OCI-M2 (cell line): ENCODE results near the gene NAMPT.
A peak's percentile ranks its signal among the peaks of the same experiment; 100 is the strongest.
"Not testable (repeated sequence)": the region's sequence is repeated elsewhere in the genome, so short reads cannot be mapped to it uniquely, and the experiment has no call there.

Experiments
- DNase-seq: peaks from one replicate; lab custom pipeline; 2025; ENCODE audit not compliant: unreplicated experiment; lab: John Stamatoyannopoulos, UW

NAMPT gene

DNA sequence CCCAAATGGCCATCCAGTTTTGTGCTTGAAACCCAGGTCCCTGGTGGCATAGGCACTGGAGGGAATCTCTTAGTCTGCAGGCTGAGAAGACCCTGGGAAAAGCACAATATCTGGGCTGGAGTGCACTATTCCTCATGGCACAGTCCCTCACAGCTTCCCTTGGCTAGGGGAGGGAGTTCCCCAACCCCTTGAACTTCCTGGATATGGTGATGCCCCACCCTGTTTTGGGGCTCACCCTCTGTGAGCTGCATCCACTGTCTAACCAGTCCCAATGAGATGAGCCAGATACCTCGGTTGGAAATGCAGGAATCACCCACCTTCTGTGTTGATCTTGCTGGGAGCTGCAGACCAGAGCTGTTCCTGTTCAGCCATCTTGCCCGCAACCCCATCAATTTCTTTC lies 19.8 kb upstream of the NAMPT start:
- DNase-seq = no peak

DNA sequence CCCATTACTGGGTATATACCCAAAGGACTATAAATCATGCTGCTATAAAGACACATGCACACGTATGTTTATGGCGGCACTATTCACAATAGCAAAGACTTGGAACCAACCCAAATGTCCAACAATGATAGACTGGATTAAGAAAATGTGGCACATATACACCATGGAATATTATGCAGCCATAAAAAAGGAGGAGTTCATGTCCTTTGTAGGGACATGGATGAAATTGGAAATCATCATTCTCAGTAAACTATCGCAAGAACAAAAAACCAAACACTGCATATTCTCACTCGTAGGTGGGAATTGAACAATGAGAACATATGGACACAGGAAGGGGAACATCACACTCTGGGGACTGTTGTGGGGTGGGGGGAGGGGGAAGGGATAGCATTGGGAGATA lies 13.8 kb upstream of the NAMPT start:
- DNase-seq = not testable (repeated sequence)

DNA sequence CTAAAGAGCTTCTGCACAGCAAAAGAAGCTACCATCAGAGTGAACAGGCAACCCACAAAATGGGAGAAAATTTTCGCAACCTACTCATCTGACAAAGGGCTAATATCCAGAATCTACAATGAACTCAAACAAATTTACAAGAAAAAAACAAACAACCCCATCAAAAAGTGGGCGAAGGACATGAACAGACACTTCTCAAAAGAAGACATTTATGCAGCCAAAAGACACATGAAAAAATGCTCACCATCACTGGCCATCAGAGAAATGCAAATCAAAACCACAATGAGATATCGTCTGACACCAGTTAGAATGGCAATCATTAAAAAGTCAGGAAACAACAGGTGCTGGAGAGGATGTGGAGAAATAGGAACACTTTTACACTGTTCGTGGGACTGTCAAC lies 13.4 kb upstream of the NAMPT start:
- not testable (repeated sequence) for DNase-seq

DNA sequence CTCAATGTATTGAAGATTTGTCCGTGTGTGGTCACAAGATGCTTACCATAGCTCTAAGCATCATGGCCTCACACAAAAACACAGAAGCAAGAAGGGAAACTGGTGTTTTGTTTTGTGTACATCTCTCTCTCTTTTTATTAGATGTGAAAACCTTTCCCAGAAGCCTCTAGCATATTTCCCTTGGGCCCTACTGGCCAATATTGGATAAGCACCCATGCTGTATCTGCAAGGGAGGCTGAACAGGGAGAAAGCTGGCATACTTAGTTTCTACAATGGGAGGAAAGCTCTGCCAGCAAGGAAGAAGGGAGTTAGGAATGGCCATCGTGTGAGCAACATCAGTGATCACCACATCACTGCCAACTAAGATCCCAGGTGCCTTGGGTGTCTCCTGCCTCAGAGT lies 9.6 kb upstream of the NAMPT start:
- DNase-seq = no peak

DNA sequence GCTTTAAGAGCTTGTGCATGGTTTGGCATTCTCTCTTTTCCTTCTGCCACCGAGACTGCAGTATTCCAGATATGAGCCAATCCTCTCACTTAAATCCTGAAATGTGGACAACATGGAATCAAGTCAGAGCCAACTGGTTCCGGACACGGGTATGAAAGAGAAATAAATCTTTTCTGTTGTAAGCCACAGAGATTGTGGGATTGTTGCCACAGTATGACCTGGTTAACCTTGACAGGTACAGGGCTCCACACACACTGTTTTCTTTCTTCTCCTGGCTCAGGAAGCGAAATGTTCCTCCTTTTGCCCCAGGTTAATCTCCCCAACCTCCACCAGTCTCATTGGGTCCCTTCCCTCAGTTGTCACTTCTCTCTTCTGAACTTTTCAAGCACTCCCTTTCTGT lies 6.5 kb upstream of the NAMPT start:
- no peak for DNase-seq

DNA sequence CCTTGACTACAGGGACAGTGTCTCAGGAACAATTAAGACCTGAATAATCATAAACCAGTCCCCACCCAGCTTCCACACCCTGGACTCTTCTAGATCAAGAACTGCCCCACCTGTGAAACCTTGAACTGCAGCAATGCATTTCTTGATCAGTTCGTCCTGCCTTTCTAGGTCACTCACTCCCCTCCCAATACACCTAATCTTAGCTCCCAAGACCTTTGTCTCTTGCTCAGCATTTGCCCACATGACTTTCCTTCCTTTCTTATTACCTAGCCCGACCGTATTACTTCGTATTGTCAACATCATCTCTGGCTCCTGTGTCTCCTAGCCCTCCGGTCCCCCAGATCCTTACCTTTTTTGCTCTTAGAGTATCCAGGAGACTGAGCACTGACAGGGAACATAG lies 5.5 kb upstream of the NAMPT start:
- no peak for DNase-seq

DNA sequence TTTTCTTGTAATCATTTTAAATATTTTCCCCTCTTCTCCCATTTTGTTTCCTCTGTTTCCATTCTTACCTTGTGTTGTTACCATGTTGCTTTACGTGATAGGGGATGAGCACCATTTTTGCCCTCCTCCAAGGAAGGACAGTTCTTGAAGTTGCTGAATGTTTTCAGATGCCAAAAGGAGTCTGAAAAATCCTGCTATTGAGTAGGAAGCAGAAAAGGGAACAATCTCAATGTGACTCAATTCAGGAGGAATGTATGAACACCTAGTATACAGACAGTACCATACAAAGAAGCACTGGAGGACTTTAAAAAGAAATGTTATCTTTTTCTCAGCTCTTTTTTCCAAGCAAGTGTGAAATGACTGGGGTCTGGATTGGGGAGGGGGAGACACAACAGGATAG lies 5.1 kb upstream of the NAMPT start:
- no peak for DNase-seq

DNA sequence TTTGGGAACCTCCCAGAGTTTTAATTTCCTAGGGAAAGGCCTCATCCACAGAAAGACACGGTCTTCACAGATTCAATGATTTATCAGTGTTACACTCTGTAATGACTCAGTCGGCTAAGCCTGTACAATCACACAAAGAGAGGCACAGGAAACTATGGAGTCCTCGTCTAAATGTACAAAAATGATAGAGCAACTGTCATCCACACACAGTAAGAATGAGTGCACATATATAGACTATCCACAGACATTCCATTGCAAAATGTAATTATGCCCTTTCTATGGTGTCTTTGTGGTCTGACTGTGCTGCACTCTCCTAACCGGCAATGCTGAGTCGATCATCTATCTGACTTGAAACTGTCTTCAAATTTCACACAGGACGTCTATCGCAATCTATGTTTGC lies 3.5 kb upstream of the NAMPT start:
- DNase-seq = no peak

DNA sequence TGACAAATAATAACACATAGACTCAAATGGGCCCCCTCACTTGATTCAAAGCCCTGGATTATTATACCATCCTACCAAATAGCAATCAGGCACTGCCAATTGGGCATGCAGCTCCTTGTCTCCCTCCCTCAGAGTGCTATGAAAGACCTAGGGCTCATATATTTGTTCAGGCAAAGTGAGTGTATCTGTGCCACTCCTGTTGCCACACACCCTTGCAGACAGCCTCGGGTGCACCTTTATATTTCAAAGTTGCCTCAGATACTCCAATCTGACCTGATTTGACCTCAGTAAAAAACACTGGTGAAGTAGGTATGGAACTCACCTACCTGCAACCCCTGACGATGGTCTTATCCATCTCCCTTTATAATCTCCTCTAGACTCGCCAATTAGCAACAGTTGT lies 3.0 kb upstream of the NAMPT start:
- DNase-seq = no peak

DNA sequence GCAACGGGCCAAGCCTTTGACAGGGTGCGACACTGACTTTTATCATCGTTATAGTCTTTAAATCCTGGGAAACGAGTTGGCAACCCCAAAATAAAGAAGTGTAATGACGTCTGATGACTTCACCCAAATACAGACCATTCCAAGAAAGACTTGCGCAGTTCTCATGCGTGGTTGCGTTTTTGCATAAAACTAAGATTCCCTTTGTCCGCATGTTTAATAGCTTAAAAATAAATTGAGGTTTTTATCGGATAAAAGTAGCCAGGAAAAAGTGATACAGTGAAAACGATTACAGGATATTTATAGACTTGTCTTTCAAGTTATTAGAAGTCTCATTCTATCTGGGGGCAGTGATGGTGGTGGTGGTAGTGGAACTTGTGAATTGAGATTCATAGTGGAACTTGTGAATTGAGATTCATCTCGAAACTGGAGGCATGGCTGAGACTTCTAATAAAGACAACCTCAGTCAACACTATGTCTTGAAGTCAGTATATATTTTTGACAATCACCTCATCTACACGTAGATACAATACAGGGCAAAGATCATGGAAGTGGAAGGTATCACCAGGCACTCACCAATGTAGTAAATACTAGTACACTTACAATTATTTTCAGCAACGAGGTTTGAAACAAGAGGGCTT lies 1.2 kb upstream of the NAMPT start:
- no peak for DNase-seq

DNA sequence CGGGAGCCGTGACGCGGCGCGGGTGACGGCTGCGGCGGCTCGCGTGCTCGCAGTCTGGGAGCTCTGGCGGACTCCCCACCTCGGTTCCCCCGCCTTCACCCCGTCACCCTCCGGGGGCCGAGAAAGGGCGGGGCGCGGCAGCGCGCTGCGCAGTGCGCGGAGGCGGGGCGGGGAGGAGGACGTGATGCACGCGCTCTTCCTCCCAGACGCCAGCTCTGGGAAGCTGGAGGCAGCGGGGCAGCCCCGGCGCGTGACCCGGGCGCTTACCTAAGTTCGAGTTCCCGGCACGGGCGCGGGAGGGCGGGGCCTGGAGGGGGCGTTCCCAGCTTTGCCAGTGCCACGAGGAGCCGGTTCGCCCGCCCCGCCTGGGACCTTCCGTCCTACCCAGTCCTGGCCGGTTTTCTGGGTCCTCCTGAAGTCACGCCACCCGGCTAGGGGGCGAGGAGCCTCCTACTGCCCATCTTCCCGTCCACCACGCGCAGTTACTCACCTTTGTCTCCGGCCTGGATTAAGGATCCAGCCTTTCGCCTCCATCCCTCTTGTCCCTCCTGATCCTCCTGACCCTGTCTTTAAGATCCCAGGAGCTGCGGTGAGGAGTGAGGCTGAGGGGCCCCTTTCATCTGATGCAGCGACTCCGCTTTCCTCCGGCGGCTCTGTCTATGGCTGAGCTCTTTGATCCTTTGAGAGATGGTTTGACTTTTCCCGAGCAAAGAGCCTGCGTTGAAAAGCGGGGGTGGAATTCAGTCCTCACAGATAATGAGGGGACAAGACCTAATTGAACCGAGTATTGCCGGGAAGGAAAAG lies 470 bp upstream of the NAMPT start:
- peak; percentile 76 for DNase-seq

DNA sequence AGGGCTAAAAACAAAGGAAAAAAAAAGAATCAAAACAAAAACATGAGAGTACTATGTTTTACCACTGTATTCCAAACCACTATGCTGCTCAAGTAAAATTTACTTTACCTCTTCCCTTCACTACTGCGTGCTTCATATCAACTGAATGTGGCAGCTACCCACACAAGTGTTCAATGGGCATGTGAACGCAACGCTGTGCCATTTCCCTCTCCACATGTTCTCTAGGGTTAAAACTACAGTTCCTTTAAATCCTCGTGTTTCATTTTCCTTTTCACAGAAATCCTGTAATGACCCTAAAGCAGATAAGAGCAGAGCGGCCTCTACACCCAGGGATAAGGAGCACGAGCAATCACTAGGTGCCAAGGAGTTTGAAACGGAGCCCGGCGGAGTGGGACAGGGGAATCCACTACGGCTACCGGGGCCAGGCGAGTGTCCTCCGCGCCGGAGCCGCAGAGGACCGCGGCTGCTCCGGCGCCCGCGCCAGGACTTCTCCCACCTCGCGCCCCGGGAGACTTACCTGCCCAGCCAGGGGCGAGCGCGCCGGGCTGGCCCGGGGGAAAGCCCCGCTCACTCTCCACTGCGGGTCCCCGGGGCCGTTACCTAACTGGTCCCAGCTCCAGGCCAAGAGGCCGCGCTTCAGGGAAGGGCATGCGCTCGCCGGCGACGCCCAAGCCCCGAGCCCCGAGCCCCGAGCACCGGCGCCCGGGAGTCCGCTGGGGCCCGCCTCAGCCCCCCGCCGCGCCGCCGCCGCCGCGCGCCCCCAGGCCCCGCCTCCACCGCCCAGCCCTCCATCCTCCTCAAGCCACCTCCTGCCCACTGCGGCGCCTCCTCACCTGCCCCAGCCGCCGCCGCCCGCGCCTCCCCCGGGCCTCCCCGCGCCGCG lies 711 bp downstream of the NAMPT start:
- no peak for DNase-seq

DNA sequence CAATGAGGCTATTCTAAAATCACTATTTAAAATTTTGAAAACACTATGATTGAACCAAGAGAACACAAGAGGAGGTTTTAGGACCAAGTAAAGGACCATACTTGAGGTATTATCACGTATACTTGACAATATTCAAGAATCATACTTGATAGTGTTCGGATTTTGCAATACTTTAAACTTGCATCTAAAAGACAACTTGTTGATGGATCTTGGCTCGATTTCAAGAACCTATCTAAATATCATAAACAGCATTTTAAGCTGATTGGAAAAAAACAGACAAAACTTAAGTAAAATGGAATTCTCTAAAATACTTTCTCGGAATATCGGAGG lies 1.3 kb downstream of the NAMPT start:
- no peak for DNase-seq

DNA sequence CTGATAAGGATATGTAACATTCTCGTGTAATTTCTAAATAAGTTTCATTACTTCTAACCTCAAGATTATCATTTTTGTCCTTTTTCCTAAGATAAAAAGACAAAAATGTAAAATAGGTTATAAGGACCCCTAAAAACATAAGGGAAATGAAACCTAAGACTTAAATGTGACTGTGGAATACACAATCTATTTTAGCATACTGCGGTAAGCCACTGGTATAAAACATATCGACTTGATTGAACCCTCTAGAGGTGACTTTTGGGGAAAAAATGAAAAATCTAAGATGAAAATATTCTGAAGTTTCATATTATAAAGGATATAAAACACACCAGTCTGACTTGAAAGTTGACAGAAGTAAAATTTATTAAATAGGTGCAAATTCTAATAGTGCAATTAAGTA lies 1.9 kb downstream of the NAMPT start:
- no peak for DNase-seq

DNA sequence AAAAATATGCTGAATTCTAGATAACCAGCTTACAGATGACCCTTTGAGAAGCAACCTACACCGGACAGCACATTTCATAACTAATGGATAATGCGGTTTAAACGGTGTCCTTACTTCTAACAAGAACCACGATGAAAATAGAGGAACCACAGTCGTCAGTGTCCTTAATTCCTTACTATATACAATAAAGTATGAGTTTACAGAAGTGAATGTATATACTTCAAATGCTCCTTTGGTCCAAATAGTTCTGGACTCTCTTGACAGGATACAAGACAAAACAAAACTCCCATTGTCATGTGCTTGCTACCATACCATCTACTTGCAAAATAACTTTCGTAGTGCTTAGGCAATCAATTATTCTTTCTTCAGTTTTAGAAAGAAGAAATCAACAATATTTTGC lies 2.4 kb downstream of the NAMPT start:
- DNase-seq = no peak

DNA sequence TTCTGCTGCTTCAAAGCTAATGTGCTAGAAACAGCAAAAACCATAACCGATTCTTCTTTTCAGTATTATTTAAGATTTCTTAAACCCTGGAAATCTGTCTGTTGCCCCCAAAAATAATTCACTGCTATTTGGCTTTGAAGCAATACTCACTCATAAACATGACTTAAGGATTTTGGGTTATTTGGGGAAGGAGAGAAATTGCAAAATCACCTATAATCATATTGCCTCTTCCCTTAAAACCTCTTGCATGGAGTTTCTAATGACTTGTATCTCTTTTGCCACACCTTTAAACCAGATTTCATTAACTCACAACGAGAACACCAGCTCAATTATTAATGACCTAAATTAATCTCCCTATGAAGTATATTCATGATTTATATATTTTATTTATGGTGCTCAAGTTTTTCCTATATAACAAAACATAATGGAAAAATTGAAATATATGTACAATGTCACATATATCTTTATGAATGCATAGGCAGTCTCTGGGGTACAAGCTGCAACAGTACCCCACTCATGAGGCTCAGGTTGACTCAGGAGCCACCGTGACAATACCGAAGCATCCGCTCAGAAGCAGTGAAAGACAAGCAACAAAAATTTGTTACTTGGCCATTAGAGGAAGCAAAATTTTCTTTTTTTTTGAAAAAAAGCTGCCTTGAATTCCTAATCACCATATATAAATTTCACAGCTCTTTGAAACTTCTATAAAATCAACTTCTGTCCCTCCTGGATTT lies 3.0 kb downstream of the NAMPT start:
- no peak for DNase-seq

DNA sequence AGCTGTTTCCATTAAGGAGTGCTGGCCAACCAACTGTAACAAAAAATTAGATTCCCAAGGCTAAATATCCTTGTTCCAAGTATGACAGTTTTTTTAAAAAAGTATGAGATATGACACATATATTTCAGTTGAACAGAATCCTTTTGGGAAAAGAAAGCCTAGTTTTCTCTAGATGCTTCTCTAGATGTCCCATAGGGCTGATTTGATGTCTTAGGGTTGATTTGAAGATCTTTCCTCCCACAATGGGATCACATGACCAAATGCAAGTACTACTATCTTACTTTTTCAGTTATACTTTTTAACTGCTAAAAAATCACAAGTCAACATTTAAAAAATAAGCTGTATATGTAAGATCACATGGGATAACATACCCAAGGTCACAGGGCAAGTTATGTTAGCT lies 3.7 kb downstream of the NAMPT start:
- no peak for DNase-seq

DNA sequence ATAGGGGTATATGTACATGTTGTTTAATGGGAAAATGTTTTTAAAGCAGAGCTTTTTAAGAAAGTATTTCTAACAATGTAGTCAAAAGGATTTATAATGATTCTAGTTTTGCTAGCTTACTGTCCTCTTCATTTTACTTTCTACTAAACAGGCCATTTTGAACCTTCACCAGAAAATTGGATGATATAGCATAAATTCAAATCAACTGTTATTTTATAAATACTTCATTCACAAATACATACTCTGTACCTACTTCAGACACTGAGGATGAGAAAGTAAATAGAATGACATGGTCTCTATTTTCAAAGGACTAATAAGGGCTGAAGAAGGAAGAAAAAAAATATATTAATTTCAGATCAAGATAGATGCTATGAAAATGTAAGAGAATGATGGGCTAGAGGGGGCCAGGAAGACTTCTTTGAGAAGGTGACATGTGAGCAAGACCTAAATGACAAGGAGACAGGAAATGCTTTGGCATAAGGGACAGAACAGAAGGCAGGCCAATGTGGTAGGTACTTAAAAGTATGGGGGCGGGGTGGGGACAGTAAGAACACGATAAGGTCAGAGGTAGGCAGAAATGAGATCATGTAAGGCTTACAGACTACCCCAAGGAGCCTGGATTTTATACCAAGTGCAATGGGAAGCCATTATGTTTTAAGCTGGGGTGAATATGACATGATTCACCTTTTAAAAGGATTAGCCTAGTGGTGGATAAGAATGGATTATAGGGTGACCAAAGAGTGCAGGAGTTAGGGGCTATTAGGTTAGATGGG lies 5.2 kb downstream of the NAMPT start:
- no peak for DNase-seq

DNA sequence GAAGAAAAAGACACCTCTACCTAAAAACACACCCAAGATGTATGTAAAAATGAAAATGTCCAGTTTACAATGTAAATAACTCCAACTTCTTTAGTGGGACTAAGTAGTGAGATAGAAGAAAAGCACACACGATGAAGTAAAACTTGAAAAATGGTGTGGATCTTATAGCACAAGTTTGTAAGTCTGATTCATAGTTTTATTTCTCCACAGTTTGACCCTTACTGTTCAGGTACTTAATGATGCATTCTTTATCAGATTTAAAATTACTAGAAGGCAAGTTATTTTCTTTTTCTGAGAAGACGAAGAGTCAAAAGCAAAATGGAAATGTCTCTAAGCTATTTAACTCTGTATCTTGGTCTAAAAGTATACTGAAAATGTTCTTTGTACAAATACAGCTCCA lies 6.1 kb downstream of the NAMPT start:
- DNase-seq = no peak

DNA sequence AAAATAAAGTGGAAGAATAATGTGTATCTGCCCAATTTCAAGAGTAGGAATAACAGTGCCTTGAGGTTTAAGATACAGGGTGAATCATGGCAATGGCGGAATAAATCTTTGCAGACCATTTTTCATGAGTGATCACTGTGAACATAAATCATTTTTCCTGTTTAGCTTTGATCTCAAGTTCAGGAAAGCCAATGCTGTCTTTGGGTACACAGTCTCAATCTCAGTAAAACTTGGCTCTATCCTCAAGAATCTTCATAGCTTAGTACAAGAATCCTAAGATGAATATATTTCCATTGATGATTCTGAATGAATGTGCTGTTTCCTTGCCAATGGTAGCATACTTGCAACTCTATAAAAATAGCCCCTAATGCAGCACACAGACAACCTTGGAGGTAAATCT lies 6.8 kb downstream of the NAMPT start:
- no peak for DNase-seq

DNA sequence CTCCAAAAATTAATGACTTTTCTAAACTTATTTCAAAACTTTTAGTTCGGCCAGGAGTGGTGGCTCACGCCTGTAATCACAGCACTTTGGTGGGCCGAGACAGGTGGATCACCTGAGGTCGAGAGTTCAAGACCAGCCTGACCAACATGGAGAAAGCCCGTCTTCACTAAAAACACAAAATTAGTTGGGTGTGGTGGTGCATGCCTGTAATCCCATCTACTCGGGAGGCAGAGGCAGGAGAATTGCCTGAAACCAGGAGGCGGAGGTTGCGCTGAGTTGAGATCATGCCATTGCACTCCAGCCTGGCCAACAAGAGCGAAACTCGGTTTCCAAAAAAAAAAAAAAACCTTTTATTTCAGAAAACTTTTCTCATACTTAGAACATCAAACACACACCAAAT lies 8.3 kb downstream of the NAMPT start:
- no peak for DNase-seq
